Panc1 (cell line): ENCODE data around the gene CRB2. TPM values are rescaled to one million over a fixed set of nuclear protein-coding genes. Genes with fewer than 3 reads are reported as not detected.

Experiments
- ATAC-seq: fragments of 200-7000 bp; cut with Tn5 transposase; 2 replicates; pipeline ENCODE4 v1.9.1; 2020; ENCODE audit warnings: mild to moderate bottlenecking, moderate library complexity
- BruUV-seq: library from RNA; stranded (reverse); fragments of 400-500 nt; replicated peaks from 2 replicates; lab custom pipeline; 2021; lab: Mats Ljungman, UMichigan
- CTCF ChIA-PET: fragments of 300-600 bp; sonication (Branson Sonifier 250); formaldehyde crosslinking; loops from one replicate; lab custom pipeline; 2022; ENCODE audit warnings: antibody characterized with exemption; lab: Charles Lee
- POLR2A ChIA-PET: fragments of 300-600 bp; sonication (Branson Sonifier 250); formaldehyde crosslinking; loops from one replicate; lab custom pipeline; 2022; ENCODE audit warnings: antibody characterized with exemption; lab: Charles Lee
- DNase-seq: peaks from one replicate; pipeline ENCODE4 v3.0.0-alpha.2; 2010; ENCODE audit warnings: low read depth, low spot score
- H3K27ac ChIP-seq: 2 replicates; pipeline ENCODE4 v1.5.1; 2011; ENCODE audit warnings: mild to moderate bottlenecking, low read length, inconsistent platforms
- H3K27me3 ChIP-seq: fragments of 200-500 bp; sonication (Bioruptor generic); 2 replicates; pipeline ENCODE4 v1.6.0; 2014; ENCODE audit warnings: low read length, inconsistent platforms; ENCODE audit not compliant: control insufficient read depth, insufficient read depth
- H3K36me3 ChIP-seq: fragments of 200-500 bp; sonication (Bioruptor generic); 2 replicates; pipeline ENCODE4 v1.5.1; 2014; ENCODE audit warnings: inconsistent platforms, mild to moderate bottlenecking, low read length, moderate library complexity; ENCODE audit not compliant: control insufficient read depth, insufficient read depth
- H3K4me1 ChIP-seq: 2 replicates; pipeline ENCODE4 v1.5.1; 2011; ENCODE audit warnings: inconsistent platforms, mild to moderate bottlenecking, low read length, moderate library complexity; ENCODE audit not compliant: control insufficient read depth, insufficient read depth
- H3K4me3 ChIP-seq, 2 experiments: 2 replicates each; pipeline ENCODE4 v1.5.1; 2011 to 2012; ENCODE audit warnings: low read depth in 2 of 2, low read length in 2 of 2, mild to moderate bottlenecking in 2 of 2, inconsistent platforms in 1 of 2, moderate library complexity in 1 of 2
- H3K9me3 ChIP-seq: fragments of 200-500 bp; sonication (Bioruptor generic); 2 replicates; pipeline ENCODE4 v1.5.1; 2014; ENCODE audit warnings: low read depth, mild to moderate bottlenecking, inconsistent platforms, low read length, moderate library complexity; ENCODE audit not compliant: control insufficient read depth, insufficient read depth
- CTCF ChIP-seq: fragments of 450-650 bp; IDR thresholded peaks from 2 replicates; pipeline ENCODE4 v1.5.1; 2017; ENCODE audit warnings: mild to moderate bottlenecking
- POLR2AphosphoS5 ChIP-seq: IDR thresholded peaks from 2 replicates; pipeline ENCODE4 v1.6.1; 2012; ENCODE audit warnings: mild to moderate bottlenecking, low read depth, low read length, moderate library complexity
- SIN3A ChIP-seq: IDR thresholded peaks from 2 replicates; pipeline ENCODE4 v1.6.1; 2012; ENCODE audit warnings: low read depth, mild to moderate bottlenecking, low read length, moderate library complexity, borderline replicate concordance; ENCODE audit not compliant: insufficient read depth
- TCF7L2 ChIP-seq: IDR thresholded peaks from 2 replicates; pipeline ENCODE4 v1.6.1; 2011; ENCODE audit warnings: mild to moderate bottlenecking, low read depth, low read length, inconsistent platforms
- in situ Hi-C: cut with HindIII; loops from 2 replicates; pipeline ENCODE4 v1.10.0; 2016; ENCODE audit warnings: low sequenced_read_pairs, low pct_unique_long_range_greater_than_20kb
- intact Hi-C: fragments of 100-400 bp; cut with micrococcal nuclease; formaldehyde crosslinking; loops from one replicate; pipeline ENCODE4 v1.10.0; 2022; ENCODE audit not compliant: unreplicated experiment
- total RNA-seq: library from RNA; stranded (reverse); gene quantifications from one replicate; pipeline ENCODE4 v1.2.1, GENCODE V29; 2021; ENCODE audit not compliant: unreplicated experiment
- TF ChIP-seq, protein P1 (sequence below), 2 experiments: IDR thresholded peaks; 2 replicates each; pipeline ENCODE4 v1.6.1; 2011 to 2012; ENCODE audit warnings: low read depth in 2 of 2, control low read depth in 1 of 2, low read length in 1 of 2, mild to moderate bottlenecking in 1 of 2, moderate library complexity in 1 of 2; ENCODE audit not compliant: insufficient read depth in 1 of 2

Gene CRB2
- total RNA-seq, 1 experiment from 2014 or later, result 0.05 TPM

DNA sequence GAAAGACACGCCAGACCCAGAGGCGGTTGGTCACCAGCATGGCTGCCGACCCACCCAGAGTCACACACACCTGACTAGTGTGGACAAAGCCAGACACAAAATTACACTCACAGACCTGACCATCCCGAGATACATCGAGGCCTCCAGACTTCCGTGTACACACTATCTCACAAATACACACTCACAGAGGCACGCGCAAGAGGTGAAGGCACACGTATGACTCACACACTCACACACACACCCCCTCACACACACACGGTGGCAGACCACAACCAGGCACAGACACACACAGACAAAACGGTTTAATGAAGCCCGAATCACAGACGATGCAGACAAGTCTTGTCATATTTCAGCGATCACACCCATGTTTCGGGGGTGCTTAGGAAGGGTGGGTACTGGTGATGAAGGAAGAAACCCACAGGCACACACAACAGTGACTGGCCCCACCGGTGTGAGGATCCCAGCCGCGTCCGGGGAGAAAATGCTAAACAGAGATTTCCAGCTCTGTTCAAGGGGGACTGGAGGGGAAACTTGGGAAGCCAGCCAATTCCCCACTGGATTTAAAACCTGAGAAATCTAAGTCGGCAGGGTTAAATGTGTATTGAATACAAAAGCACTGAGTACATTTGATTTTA is 51.3 kb downstream of the CRB2 start:
- TF ChIP-seq, protein P1, sequence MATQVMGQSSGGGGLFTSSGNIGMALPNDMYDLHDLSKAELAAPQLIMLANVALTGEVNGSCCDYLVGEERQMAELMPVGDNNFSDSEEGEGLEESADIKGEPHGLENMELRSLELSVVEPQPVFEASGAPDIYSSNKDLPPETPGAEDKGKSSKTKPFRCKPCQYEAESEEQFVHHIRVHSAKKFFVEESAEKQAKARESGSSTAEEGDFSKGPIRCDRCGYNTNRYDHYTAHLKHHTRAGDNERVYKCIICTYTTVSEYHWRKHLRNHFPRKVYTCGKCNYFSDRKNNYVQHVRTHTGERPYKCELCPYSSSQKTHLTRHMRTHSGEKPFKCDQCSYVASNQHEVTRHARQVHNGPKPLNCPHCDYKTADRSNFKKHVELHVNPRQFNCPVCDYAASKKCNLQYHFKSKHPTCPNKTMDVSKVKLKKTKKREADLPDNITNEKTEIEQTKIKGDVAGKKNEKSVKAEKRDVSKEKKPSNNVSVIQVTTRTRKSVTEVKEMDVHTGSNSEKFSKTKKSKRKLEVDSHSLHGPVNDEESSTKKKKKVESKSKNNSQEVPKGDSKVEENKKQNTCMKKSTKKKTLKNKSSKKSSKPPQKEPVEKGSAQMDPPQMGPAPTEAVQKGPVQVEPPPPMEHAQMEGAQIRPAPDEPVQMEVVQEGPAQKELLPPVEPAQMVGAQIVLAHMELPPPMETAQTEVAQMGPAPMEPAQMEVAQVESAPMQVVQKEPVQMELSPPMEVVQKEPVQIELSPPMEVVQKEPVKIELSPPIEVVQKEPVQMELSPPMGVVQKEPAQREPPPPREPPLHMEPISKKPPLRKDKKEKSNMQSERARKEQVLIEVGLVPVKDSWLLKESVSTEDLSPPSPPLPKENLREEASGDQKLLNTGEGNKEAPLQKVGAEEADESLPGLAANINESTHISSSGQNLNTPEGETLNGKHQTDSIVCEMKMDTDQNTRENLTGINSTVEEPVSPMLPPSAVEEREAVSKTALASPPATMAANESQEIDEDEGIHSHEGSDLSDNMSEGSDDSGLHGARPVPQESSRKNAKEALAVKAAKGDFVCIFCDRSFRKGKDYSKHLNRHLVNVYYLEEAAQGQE (IDR thresholded peaks at IDR 0.05; ENCODE audit: insufficient read depth in 1 of 2, low read depth in 2 of 2, low read length in 1 of 2), result no peak
- no peak for TF ChIP-seq POLR2AphosphoS5
- no peak for TF ChIP-seq TCF7L2
- TF ChIP-seq CTCF, result no peak
- TF ChIP-seq SIN3A, result no peak
- CTCF ChIA-PET, result interaction anchor here (0.7 kb wide), 1 partner anchor 8 kb away, joined by 3 read pairs; no protein-coding TSS in a partner anchor
- H3K4me1 ChIP-seq, result no peaks in the 10 kb centered on the region
- H3K4me3 ChIP-seq, result no peak overlapping the region
- no peaks in the 10 kb centered on the region for H3K36me3 ChIP-seq
- DNase-seq (no peak), ATAC-seq (no peak)
- H3K27me3 ChIP-seq, result no peaks in the 10 kb centered on the region
- no peaks in the 10 kb centered on the region for H3K9me3 ChIP-seq
- in situ Hi-C loops (no loop called here), intact Hi-C loops (no loop called here)
- POLR2A ChIA-PET, result no interaction called here
- no peak overlapping the region for H3K27ac ChIP-seq
- BruUV-seq, result no TSS peak

DNA sequence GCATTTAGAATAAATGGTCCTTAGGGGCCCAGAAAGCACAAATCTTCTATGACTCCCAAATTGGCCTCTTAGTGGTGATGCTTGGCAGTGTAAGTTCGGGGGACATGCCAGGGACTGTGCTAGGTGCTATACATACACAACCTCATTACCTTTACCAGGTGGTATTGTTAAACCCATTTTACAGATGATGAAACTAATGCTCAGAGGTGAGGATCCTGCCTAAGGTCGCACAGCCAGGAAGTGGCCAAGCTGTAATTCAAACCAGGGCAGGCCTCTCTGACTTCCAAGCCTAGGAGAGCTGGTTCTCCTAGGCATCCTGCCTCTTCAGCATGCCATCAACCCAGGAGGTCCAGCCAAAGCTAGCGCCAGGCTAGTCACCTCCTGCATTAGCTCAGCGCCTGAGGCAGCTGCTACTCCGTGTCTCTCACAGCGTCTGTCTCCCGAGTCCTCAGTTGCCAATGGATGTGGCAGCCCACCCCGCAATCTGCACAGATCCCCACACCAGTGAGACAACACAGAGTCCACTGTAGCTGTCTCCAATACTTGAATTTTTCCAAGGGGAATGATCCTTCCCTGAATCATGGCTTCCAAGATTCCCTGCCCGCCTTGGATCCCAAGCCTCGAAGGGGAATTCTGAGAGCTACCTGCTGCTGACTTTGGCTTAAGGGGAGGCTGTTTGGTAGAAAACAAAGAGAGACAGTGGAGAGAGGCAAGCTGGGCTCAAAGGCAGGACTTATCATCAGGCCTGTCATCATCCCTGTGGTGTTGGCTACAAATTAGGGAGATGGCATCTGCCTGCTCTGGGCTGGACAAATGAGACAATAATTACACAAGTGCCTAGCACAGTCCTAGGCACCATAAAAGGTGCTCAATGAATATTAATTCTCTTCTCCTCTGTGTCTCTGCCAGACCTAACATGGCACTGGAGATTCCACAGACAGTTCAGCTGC is 52.6 kb downstream of the CRB2 start:
- intact Hi-C loops (no loop called here), in situ Hi-C loops (no loop called here)
- no peaks in the 10 kb centered on the region for H3K4me1 ChIP-seq
- ChIA-PET CTCF (no interaction called here), POLR2A (no interaction called here)
- no peak overlapping the region for H3K4me3 ChIP-seq
- H3K36me3 ChIP-seq, result no peaks in the 10 kb centered on the region
- TF ChIP-seq TCF7L2 (no peak), SIN3A (no peak), CTCF (no peak), POLR2AphosphoS5 (no peak)
- TF ChIP-seq, protein P1 (IDR thresholded peaks at IDR 0.05; ENCODE audit: insufficient read depth in 1 of 2, low read depth in 2 of 2, low read length in 1 of 2), result no peak
- H3K9me3 ChIP-seq, result no peaks in the 10 kb centered on the region
- BruUV-seq, result no TSS peak
- H3K27ac ChIP-seq, result no peak overlapping the region
- ATAC-seq, result no peak
- no peak for DNase-seq
- no peaks in the 10 kb centered on the region for H3K27me3 ChIP-seq
